ENCODE measurements around the gene VPS11. TPM values are rescaled to one million over a fixed set of nuclear protein-coding genes. Genes with fewer than 3 reads are reported as not detected.

Gene VPS11
- total RNA-seq, 4 donors from 2014 or later: 27.4 to 40.2 (median 32.4) TPM

DNA sequence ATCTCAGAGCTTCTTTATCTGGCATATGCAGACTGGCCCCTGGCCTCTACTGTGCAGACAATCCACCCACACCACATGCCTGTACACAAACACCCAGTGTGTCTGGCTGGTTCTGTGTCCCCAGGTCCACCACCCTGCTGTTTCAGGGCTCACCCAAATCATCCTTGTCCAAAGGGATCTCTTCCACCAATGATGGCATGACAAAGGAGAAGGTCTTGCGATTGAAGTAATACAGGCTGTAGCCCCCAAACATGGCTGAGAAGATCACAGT, 38.6 kb upstream of the VPS11 start:
- peak overlapping the region in 2 of 4 donors; percentile 80 to 87 for H3K27ac ChIP-seq (replicated peaks in 1 of 4)
- H3K9me3 ChIP-seq: no peaks in the 10 kb centered on the region
- WGBS: 100% methylated on average over 1 of the region's 1 CpG
- no peaks in the 10 kb centered on the region for H3K27me3 ChIP-seq
- peaks cover 15 to 36% (median 29%) of the 10 kb centered on the region in 4 donors for H3K4me1 ChIP-seq
- H3K4me3 ChIP-seq: no peak overlapping the region
- intact Hi-C loops (cut with DNase I): no loop called here
- DNase-seq (ENCODE audit: extremely low spot score): no peak
- H3K36me3 ChIP-seq: peaks cover 7 to 46% (median 39%) of the 10 kb centered on the region in 4 donors
- TF ChIP-seq POLR2A (IDR thresholded peaks at IDR 0.05; ENCODE audit: low read depth) (no peak), POLR2AphosphoS5 (IDR thresholded peaks at IDR 0.05) (no peak), EP300 (IDR thresholded peaks at IDR 0.05) (no peak)
- TF ChIP-seq, protein P1, sequence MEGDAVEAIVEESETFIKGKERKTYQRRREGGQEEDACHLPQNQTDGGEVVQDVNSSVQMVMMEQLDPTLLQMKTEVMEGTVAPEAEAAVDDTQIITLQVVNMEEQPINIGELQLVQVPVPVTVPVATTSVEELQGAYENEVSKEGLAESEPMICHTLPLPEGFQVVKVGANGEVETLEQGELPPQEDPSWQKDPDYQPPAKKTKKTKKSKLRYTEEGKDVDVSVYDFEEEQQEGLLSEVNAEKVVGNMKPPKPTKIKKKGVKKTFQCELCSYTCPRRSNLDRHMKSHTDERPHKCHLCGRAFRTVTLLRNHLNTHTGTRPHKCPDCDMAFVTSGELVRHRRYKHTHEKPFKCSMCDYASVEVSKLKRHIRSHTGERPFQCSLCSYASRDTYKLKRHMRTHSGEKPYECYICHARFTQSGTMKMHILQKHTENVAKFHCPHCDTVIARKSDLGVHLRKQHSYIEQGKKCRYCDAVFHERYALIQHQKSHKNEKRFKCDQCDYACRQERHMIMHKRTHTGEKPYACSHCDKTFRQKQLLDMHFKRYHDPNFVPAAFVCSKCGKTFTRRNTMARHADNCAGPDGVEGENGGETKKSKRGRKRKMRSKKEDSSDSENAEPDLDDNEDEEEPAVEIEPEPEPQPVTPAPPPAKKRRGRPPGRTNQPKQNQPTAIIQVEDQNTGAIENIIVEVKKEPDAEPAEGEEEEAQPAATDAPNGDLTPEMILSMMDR (IDR thresholded peaks at IDR 0.05): no peak

DNA sequence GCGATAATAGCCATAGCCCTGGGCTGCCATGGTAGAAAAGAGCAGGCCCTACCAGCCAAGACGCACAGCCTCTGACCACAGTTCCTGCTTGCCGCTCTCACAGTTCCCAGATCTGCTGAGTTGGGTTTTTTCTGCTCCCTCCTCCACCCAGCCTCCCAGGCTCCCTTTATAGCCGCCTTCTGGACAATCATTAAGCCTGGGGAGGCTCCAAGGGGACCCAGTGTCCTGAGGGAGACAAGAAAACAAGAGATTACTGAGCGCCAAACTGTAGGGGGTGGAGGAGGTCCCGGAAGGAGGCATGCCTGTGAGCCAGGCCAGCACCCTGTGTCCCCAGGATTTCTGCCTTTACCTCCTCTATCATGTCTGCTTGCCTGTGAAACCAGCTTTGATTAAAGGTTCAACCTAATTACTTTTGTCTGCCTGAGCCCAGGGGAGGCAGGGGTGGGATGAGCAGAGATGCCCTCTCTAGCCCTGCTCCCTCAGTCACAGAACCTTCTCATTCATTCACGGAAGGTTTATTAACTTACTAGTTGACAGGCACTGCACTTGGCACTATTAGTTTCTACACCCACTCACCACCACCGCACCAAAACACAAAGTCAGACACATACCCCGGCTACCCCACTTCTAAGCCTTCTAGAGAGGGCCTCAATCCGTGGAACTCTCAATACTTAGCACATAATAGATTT, 38.1 kb upstream of the VPS11 start:
- WGBS: 73% methylated on average over 9 of the region's 10 CpGs
- H3K4me1 ChIP-seq: peaks cover 15 to 34% (median 26%) of the 10 kb centered on the region in 4 donors
- no peak for TF ChIP-seq POLR2AphosphoS5 (IDR thresholded peaks at IDR 0.05)
- TF ChIP-seq EP300 (IDR thresholded peaks at IDR 0.05): no peak
- TF ChIP-seq, protein P1 (IDR thresholded peaks at IDR 0.05): no peak
- TF ChIP-seq POLR2A (IDR thresholded peaks at IDR 0.05; ENCODE audit: low read depth): no peak
- H3K36me3 ChIP-seq: peaks cover 4 to 41% (median 34%) of the 10 kb centered on the region in 4 donors
- no peak for DNase-seq (ENCODE audit: extremely low spot score)
- H3K27me3 ChIP-seq: no peaks in the 10 kb centered on the region
- intact Hi-C loops (cut with DNase I): no loop called here
- peak overlapping the region; percentile 80 to 87 (median 82) for H3K27ac ChIP-seq (replicated peaks in 1 of 4)
- H3K9me3 ChIP-seq: no peaks in the 10 kb centered on the region
- peak overlapping the region; percentile 68 to 94 (median 80) for H3K4me3 ChIP-seq

DNA sequence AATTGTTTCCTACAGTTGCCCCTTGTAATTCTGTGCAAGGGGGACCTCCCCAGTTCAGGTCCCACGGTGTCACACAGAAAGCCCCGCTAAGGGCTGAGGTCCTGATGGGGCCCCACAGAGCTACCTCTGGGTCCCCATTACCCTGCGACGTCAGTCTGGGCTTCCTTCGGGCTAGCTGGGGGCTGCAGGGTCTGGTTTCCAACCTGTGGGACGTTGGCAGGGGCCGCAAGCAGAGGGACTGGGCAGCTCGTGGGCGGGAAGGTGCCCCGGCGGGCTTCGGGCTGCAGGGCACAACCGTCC, 37.6 kb upstream of the VPS11 start:
- intact Hi-C loops (cut with DNase I): no loop called here
- Histone ChIP-seq H3K27ac (replicated peaks in 1 of 4) (peak overlapping the region; percentile 80 to 87 (median 82)), H3K4me1 (peaks cover 11 to 30% (median 21%) of the 10 kb centered on the region in 4 donors), H3K36me3 (peaks cover 0 to 36% (median 29%) of the 10 kb centered on the region in 4 donors), H3K27me3 (no peaks in the 10 kb centered on the region), H3K4me3 (peak overlapping the region; percentile 68 to 94 (median 80)), H3K9me3 (no peaks in the 10 kb centered on the region)
- TF ChIP-seq, protein P1 (IDR thresholded peaks at IDR 0.05): no peak
- TF ChIP-seq POLR2AphosphoS5 (IDR thresholded peaks at IDR 0.05) (no peak), EP300 (IDR thresholded peaks at IDR 0.05) (no peak), POLR2A (IDR thresholded peaks at IDR 0.05; ENCODE audit: low read depth) (no peak)
- WGBS: 54% methylated on average over 2 of the region's 13 CpGs
- DNase-seq (ENCODE audit: extremely low spot score): no peak

DNA sequence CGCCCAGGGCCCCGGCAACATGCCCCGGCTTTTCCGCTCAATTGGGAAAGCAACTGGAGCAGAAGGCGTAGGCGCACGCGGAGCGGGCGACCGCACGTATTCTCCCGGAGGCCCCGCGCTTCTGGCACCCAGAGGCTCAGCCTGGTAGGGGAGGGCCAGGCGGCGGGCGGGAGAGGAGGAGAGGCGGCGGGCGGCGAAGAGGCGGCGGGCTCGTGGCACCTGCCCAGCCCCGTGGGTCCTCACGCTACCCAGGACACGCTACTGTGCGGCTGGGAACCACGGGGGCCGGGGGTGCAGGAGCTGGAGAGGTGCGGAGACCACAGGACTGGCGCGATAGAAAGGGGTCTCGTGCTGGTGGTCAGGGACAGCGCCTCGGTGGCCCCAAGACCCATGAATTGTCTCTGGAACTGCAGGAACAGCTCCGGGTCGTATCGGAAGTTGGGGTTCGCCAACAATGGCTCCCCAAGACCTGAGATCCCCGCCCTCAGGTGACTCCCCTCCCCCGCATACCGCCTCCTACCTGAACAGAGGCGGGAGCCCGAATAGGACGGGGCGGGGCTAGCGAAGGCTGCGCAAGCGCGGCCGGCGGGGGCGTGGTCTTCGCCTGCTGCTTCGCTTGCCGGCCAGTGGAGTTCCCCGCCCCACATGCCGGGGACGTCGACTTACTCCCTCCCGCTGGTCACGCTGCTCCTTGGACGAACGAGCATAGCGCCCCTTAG, 37.1 kb upstream of the VPS11 start, which contains the start of gene SLC37A4:
SLC37A4 (minus strand) TSS at position 549 of the 719 bp plus-strand sequence.
- no peak for TF ChIP-seq POLR2A (IDR thresholded peaks at IDR 0.05; ENCODE audit: low read depth)
- TF ChIP-seq, protein P1 (IDR thresholded peaks at IDR 0.05): peak in 2 of 3 experiments; percentile 91 to 98
- peak; percentile 78 to 95 for TF ChIP-seq POLR2AphosphoS5 (IDR thresholded peaks at IDR 0.05)
- 0% methylated on average over 8 of the region's 67 CpGs for WGBS
- Histone ChIP-seq H3K27me3 (no peaks in the 10 kb centered on the region), H3K27ac (replicated peaks in 1 of 4) (peak within 1 kb of the TSS; percentile 80 to 87 (median 82)), H3K4me1 (peaks cover 9 to 30% (median 19%) of the 10 kb centered on the region in 4 donors), H3K4me3 (peak within 1 kb of the TSS; percentile 68 to 94 (median 80)), H3K9me3 (no peaks in the 10 kb centered on the region), H3K36me3 (peaks cover 0 to 31% (median 24%) of the 10 kb centered on the region in 4 donors)
- intact Hi-C loops (cut with DNase I): no loop called here
- DNase-seq (ENCODE audit: extremely low spot score): peak; percentile 99
